HCT116 (cell line): ENCODE measurements around the gene KCND3.

ENCODE experiments used
- ELF1 ChIP-seq: IDR thresholded peaks from 2 replicates; pipeline ENCODE4 v1.6.1; 2012; ENCODE audit warnings: low read depth, borderline replicate concordance
- POLR2A ChIP-seq: IDR thresholded peaks from 2 replicates; pipeline ENCODE4 v1.7.0; 2011; ENCODE audit warnings: borderline replicate concordance; ENCODE audit not compliant: insufficient read depth, insufficient read length; ENCODE audit errors: extremely low read depth
- RAD21 ChIP-seq: IDR thresholded peaks from 2 replicates; pipeline ENCODE4 v1.6.1; 2012; ENCODE audit warnings: low read depth, mild to moderate bottlenecking

GRCh38 chr1:111963985-111964738 is 25.3 kb downstream of the KCND3 start:
- TF ChIP-seq ELF1: no peak
- TF ChIP-seq POLR2A: no peak
- no peak for TF ChIP-seq RAD21
